Stomach (tissue), 4 donors: ENCODE measurements around the gene POLR2F.

Experiments used
- EP300 ChIP-seq: sonication (generic); formaldehyde crosslinking; IDR thresholded peaks from one replicate; pipeline ENCODE4 v1.6.1; 2017; ENCODE audit warnings: antibody characterized with exemption
- POLR2A ChIP-seq, 4 donors: fragments of 450-650 bp; IDR thresholded peaks; one replicate each; pipeline ENCODE4 v1.6.1; 2016; ENCODE audit warnings: antibody characterized with exemption in 4 of 4, control low read depth in 2 of 4, mild to moderate bottlenecking in 1 of 4, moderate library complexity in 1 of 4
- POLR2AphosphoS5 ChIP-seq, 3 donors: sonication (generic); formaldehyde crosslinking; IDR thresholded peaks; one replicate each; pipeline ENCODE4 v1.6.1; 2016; ENCODE audit warnings: antibody characterized with exemption in 3 of 3
- TF ChIP-seq, protein P1 (sequence below), 7 experiments: fragments of 450-650 bp in 4 of 7; fragments of 200-600 bp in 3 of 7; sonication (generic) in 3 of 7; IDR thresholded peaks; one replicate each; pipeline ENCODE4 v1.5.1; 2016 to 2019; ENCODE audit warnings: antibody characterized with exemption in 7 of 7, control low read depth in 2 of 7, mild to moderate bottlenecking in 1 of 7

GRCh38 chr22:37930270-37930951 lies 23.1 kb upstream of the POLR2F start:
- TF ChIP-seq, protein P1, sequence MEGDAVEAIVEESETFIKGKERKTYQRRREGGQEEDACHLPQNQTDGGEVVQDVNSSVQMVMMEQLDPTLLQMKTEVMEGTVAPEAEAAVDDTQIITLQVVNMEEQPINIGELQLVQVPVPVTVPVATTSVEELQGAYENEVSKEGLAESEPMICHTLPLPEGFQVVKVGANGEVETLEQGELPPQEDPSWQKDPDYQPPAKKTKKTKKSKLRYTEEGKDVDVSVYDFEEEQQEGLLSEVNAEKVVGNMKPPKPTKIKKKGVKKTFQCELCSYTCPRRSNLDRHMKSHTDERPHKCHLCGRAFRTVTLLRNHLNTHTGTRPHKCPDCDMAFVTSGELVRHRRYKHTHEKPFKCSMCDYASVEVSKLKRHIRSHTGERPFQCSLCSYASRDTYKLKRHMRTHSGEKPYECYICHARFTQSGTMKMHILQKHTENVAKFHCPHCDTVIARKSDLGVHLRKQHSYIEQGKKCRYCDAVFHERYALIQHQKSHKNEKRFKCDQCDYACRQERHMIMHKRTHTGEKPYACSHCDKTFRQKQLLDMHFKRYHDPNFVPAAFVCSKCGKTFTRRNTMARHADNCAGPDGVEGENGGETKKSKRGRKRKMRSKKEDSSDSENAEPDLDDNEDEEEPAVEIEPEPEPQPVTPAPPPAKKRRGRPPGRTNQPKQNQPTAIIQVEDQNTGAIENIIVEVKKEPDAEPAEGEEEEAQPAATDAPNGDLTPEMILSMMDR (IDR thresholded peaks at IDR 0.05), result peak in 5 of 7 experiments; percentile 17 to 42 (median 25)
- no peak for TF ChIP-seq POLR2AphosphoS5 (IDR thresholded peaks at IDR 0.05)
- TF ChIP-seq POLR2A (IDR thresholded peaks at IDR 0.05), result no peak
- no peak for TF ChIP-seq EP300
